HG02759 (cell line): ENCODE data around the gene TENT4A.

Source experiments
- ATAC-seq: cut with Tn5 transposase; IDR thresholded peaks from one replicate; pipeline ENCODE4 v1.9.1; 2021; ENCODE audit warnings: mild to moderate bottlenecking, moderate library complexity; ENCODE audit not compliant: unreplicated experiment

Gene TENT4A

GRCh38 chr5:6731465-6732237 lies 18.4 kb downstream of the TENT4A start:
- no peak for ATAC-seq

GRCh38 chr5:6732634-6733410 lies 19.6 kb downstream of the TENT4A start:
- ATAC-seq, result no peak

GRCh38 chr5:6733411-6734242 lies 20.4 kb downstream of the TENT4A start:
- no peak for ATAC-seq

GRCh38 chr5:6734243-6734700 lies 21.0 kb downstream of the TENT4A start:
- ATAC-seq, result no peak

GRCh38 chr5:6734781-6735180 lies 21.5 kb downstream of the TENT4A start:
- no peak for ATAC-seq

GRCh38 chr5:6736106-6736505 lies 22.9 kb downstream of the TENT4A start:
- ATAC-seq, result no peak

- ATAC-seq, result peak; percentile 3
Observed at GRCh38 chr5:6736524-6737042, 23.4 kb downstream of the TENT4A start.

GRCh38 chr5:6737043-6737941 lies 24.1 kb downstream of the TENT4A start:
- ATAC-seq, result peak; percentile 79

- no peak for ATAC-seq
Observed at GRCh38 chr5:6739603-6740002, 26.4 kb downstream of the TENT4A start.

- ATAC-seq, result no peak
Observed at GRCh38 chr5:6740586-6741150, 27.4 kb downstream of the TENT4A start.

- no peak for ATAC-seq
Observed at GRCh38 chr5:6742081-6742758, 29.0 kb downstream of the TENT4A start.

GRCh38 chr5:6743161-6743560 lies 29.9 kb downstream of the TENT4A start:
- ATAC-seq, result no peak

- no peak for ATAC-seq
Observed at GRCh38 chr5:6744841-6745705, 31.8 kb downstream of the TENT4A start.

GRCh38 chr5:6745706-6746222 lies 32.5 kb downstream of the TENT4A start:
- ATAC-seq, result peak; percentile 69

GRCh38 chr5:6746244-6746643 lies 33.0 kb downstream of the TENT4A start:
- ATAC-seq, result no peak

- ATAC-seq, result no peak
Observed at GRCh38 chr5:6747103-6747502, 33.9 kb downstream of the TENT4A start.

- ATAC-seq, result no peak
Observed at GRCh38 chr5:6748142-6748541, 34.9 kb downstream of the TENT4A start.
